ENCODE data around the gene HACD2.
"Not testable (repeated sequence)": the region's sequence is repeated elsewhere in the genome, so short reads cannot be mapped to it uniquely, and the experiment has no call there.

HACD2 gene, protein sequence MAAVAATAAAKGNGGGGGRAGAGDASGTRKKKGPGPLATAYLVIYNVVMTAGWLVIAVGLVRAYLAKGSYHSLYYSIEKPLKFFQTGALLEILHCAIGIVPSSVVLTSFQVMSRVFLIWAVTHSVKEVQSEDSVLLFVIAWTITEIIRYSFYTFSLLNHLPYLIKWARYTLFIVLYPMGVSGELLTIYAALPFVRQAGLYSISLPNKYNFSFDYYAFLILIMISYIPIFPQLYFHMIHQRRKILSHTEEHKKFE

DNA sequence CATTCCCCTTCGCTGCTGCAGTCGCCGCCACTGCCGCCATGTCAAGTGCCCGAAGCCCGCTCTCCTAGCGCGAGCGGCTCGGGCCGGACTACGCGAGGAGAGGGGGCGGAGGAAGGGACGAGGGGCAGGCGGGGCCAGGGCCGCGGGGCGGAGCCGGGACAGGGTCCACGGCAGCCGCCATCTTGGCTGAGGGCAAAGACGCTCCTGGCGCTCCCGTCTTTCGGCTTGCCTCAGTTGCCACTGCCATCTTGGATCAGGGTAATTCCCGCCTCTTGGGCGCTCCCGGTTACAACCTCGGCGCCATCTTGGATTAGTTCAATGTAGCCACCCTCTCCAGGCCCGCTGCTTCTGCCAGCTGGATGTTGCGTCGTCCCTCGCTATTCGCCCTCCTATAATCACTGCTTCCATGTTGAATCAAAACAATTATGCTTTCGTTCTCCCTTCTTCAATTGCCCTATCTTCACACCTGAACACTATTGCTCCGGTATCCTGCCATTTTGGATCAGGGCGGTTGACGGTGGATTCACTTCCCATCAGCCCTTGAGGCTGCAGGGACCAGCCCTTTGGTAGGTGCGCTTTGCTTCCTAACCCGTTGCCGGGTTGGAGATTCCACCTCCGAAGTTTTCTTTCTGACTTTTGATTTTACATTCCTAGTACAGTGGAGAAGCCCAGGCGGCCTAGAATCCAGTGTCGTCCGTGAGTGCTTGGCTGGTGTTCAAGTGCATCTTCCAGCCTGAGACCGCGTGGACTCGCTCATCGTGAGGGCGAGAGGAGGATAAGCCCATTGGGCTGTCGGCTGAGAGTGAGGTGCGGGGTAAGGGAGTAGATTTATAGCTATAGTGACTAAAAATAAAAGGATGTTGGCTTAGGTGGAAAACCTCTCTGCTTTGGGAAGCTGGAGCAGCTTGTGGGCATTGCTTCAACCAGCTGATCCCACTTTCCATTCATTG lies at the start of gene HACD2:
TSS of gene HACD2 (minus strand) at position 66 of the 950 bp plus-strand sequence. CDS start at position 40, 26 bp downstream.
- no peak for FAIRE-seq

DNA sequence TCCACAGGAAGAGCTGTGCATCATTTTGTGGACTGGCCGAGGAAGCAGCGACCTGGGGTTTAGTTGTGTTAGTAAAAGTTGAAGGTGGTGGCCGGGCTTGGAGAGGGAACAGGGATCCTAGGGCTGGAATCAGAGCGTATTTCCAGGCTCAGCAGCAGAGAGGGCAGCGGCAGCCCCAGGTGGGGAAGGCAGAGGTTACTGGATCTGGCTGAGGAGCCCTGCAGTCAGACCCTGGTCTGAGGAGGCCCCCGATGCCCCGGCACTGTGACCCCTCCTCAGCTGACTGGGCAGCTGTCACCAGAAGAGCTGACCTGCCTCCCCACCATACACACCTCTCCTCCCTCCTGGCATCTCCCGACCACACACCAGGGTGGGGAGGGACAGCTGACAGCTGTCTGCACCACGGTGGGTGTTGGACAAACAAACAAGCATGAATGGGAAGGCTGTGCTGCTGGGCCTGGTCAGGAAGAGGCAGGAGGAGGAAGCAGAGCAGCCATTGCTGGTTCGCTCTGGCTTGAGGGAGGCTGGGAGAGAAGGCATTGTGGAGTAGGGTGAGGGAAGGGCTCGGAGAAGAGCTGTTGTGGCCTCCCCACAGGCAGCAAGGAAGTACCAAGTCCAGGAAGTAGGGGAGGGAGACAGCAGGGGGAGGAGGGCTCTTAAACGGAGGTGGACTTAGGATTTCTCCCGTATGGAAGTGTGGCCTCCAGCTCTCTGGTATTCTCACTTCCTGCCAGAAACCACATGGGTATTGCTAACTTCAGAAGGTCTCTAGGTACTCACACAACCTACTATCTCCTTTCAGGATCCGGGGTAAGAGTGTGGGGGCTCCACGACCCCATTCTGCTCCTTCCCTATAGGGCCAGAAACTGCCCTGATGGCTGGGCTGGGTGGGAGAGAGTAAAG lies 49.5 kb upstream of the HACD2 start:
- no peak for FAIRE-seq

DNA sequence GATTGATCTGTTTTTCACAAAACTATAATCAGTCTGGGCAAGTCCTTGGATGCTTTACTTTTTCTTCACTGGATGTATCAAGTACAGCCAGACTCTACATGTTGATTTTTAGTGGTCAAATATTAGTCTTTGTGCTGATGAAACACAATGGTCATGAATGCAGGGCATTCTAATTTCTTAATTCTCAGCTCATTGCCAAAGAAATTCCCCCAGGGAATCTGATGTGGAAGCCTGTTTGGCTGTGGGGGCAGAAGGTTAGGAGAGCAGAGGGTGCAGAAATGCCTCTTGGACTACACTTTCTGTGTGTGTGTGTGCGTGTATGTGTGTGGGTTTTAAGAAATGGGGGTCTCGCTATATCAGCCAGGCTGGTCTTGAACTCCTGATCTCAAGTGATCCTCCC lies 48.7 kb upstream of the HACD2 start:
- FAIRE-seq, result no peak

DNA sequence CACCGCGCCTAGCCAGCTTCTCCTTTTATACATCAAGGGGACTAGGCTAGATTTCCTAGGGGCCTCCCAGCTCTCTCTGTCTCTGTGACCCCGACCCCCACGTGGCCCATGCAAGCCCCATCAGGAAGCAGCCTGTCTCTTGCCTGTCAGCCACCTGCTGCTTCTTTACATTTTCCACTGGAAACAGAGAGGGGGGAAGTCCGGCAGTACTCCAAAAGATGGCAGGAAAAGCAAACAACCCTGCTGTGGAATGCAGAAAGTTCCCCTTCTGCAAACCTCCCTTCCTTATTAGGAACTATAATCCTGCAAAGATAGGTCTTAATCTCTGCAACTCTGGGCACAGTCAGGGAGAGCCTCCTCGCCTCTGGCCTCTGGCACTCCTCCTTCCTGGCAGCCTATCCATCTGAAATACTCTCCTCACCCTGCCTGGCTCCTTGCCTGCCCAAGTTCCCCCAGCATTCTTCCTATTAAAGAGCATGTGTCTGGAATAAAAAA lies 47.4 kb upstream of the HACD2 start:
- FAIRE-seq, result no peak

DNA sequence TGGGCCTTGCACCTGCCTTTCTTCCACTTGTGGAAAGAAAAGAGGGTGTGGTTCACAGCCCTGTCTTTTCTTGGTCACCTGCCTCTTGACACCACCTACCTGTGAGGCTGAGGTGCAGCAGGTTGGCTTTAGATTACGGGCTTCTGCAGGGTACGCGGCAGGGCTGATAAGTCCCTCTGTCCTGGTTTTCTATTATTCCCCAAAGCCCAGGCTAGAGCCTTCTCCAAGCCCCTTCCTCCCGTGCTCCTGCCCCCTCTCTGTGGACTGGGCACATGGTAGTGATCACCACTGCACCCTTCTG lies 44.8 kb upstream of the HACD2 start:
- no peak for FAIRE-seq

DNA sequence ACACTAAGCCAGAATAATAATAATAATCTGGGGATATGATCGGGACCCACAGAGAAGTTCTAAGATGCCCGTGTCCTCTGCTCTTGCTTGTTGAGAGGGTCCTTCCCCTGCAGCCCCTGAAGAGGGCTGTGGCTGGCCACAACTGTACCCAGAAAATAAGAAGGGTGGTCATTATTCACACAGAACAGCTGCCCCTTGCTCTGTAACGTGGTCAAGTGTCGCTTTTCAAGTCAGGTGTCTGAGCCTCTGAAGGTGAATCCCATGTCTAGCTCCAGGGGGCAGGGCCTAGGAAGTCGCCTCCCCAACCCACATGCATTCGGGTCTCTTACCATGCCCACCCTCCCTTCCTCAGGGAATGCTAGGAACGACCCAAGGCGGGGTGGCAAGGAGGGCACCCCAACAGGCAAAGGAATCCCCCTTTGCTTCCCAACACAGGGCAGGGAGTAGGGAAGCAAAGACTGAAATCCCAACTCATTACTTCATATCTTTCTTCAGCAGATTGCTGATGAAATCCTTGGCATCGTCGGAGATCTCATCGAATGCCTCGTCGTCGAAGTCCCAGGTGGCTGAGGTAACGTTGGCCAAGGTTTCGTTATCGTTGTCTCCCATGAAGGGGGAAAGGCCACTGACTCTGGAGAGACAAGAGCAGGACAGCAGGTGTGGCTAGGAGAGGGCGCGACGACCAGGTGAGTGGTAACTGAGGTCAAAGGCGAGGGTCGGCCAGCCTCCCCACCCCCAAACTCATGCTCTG lies 44.3 kb upstream of the HACD2 start:
- FAIRE-seq, result no peak

DNA sequence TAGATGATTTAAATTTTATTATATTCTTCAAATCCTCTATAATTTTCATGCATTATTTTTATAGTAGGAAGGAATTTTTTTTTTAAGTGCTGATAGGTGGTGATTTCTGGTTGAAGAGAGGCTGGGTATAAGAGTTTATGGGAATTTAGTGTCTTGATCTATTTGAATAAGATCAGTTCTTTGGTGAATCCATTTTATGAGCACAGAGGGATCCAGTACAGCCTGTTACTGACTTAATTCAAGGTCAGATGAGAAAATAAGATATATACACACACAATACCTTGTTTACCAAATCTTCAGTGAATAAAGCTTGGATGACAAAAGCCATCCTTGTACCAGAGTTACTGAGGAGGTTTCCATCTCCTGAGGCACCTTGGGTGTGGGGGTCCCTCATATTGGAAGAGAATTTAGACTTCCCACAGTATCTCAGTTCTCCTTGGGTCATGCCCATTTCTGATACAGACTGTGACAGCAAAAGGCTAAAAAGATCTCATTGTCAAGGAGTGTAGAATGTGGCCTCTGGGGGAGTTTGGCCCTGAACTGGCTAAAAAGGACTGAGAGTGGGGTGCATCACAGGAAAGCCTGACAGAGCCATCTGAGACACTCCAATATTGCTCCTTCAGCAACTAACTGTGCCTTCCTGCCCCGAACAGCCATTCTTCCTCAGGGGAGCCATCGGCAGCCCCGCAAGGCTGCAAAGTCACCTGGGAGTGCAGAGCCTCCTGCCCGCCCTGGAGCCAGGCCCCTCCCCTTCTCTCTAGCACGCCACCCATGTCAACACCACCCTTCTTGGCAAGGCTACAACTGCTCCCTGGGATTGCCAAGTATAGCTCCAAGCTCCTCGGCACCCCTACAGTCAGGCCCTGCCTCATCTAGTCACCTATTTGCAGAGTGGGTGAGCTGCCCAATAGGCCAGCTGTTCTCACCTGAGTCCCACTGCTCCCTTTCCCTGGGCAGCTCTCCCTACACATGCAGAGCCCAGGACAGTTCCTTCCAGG lies 43.1 kb upstream of the HACD2 start:
- FAIRE-seq, result no peak

DNA sequence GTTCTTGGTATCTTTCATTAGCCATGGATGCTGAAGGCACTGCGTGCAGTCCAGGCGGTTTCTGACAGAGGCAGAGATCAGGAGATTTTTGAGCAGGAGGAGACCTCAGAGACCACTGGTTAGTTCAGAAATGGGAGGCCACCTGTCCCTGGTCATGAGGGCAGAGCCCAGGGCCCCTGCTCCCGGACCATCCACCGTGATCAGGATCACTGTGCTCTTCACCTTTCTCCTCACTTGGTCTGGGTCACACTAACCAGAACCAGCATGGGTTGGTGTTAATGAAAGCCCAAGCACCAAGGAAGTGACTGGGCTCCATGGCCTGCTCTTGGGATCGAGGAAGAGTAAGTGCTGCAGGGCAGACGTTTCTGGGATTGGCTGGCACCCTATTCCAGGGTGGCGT lies 42.0 kb upstream of the HACD2 start:
- no peak for FAIRE-seq

DNA sequence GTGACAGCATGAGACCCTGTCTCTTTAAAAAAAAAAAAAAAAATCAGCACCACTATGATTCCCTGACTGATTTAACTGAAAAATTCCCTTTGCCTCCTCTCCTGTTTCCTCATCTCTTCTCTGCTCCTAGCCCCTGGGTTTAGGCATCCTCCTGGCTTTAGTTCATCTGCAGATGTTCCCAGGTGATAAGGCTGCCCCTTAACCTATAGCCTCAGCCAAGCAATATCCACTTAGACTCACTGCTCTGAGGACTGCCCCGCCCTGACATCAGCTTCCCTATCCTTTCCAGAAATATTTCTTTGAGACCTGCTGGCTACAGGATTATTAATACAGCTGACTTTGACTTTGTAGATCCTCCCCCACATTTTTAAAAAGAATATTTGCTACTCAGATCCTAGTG lies 39.4 kb upstream of the HACD2 start:
- FAIRE-seq, result no peak

DNA sequence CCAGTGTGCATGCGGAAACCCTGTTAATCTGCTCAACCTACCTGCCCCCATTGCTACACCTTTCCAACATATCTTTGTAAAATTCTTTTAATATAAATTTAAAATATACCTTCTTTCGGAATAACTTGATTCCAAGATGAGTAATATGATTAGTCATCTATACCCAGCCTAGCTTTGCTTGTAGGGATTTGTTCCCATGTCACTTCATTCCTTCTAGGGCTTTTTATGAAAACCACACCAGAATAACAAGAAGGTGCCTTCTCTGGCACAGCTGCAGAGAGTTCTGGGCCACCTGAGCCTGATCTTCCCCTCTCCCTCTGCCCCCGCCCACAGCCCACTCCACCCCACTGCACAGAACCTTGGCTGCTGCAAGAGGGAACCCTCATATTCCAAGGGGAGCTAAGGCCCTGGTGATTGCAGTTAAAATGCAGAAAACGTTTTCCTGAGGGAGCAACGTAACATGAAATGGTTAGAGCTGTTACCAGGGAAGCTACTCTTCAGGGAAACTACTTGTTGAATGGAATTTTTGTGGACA lies 38.6 kb upstream of the HACD2 start:
- no peak for FAIRE-seq

DNA sequence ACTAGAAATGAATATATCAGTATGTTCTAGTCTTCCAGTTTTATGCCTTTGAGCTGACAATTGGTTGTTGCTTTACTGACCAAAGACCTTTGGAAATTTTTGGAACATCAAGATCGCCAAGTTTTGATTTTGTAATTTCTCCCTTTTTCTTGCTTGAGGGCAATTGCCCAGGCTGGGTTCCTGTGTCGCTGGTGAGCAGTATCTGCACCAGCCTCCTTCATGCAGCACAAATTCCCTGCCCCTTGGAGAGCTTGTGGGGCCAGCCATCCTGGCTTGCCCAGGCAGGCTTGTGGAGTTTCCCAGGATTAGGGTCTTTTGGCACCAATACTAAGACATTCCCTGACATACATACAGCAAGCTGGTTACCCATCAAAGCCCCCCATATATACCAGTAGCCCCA lies 37.9 kb upstream of the HACD2 start:
- FAIRE-seq, result no peak

DNA sequence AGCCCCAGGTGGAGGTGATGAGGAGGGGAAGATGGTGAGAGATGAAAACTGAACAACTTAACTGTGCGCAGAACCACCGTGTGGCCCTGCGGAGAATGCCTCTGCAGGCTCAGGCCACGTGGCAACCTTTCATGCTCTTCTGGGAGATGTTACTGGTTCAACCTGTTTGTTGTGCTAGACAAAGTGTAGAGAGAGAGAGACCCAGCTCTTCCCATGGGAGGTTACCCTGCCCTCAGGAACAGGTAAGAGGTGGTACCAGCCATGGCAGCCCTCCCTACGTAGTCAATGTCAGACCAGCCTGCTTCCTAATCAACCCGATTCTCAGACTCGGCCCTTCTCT lies 37.0 kb upstream of the HACD2 start:
- no peak for FAIRE-seq

DNA sequence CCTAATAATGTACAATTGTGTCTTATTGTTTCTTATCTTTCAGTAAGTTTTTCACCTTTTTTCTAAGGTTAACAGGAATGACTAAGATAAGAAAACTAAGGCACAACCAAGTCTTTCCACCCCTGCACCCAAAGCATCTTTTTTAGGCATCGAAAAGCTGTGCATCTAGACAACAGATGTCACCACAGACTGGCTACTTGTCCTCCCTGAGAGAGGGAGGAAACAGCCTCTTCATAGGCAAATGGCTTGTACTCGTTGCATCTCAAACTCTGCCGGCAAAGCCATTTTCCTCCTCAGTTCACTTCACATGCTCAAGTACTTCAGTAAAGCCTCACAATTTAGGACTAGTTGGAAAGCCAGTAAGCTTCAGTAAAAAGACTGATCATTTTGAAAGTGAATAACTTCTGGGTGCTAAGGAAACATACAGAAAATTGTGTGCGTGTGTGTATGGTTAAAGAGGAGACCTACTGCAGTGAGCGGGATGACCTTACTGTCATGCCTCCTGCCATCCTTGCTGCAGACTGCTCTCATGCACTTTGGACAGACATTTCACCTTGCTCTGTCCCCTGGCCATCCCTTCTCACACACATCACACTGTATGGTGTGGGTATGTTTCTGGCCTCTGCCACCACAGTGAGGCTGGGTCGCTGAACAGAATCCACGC lies 36.5 kb upstream of the HACD2 start:
- FAIRE-seq, result no peak

DNA sequence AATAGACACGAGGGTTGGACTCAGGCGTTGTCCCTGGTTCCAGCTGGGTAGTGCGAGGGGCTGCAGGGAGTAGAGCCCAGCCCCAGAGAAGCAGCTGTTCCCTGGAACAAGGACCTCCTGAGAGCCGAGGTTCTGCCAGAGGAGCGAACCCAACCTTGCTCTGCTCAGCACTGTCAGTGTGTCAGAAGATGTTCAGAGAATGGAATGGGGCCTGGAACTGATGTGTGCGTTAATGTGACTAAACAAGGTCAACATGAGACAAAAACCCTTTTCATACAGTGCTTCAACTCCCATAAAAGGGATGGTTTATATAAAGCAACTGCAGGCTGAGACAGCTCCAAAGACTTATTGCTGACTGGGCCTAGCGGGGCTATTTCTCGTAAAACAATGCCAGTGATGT lies 35.5 kb upstream of the HACD2 start:
- FAIRE-seq, result no peak

DNA sequence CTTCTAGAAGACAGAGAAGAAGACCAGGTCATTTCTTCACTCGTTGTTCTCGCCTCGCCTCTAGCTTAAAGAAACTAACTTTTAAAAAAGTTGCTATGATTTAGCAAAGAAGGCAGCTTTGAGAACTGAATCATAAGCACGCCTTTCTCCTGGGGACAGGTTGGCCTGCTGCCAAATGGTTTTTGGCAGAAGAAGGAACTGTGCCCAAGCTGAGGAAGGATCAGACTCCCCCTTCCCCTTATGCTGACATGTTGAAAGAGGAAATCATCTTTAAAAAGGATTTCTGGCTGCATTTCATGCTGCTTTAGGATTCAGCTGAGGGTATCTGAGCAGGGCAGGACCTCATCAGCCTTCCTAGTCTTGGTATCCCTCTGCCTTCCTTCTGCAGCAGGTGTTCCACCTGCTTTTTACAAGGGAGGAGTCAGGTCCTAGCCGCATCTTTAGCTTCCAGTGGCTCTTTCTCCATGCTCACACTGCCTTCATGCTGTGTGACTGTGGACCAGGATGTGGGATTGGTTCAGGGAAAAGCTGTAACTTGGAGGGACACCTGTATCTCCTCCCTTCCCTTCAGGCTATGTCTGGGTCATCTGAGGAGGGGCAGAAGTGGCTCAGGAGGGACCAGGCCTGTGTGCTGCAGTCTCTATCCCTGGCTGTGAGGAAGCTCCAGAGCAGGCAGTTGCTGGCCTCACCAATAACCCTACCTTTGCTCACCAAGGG lies 34.1 kb upstream of the HACD2 start:
- FAIRE-seq, result no peak

DNA sequence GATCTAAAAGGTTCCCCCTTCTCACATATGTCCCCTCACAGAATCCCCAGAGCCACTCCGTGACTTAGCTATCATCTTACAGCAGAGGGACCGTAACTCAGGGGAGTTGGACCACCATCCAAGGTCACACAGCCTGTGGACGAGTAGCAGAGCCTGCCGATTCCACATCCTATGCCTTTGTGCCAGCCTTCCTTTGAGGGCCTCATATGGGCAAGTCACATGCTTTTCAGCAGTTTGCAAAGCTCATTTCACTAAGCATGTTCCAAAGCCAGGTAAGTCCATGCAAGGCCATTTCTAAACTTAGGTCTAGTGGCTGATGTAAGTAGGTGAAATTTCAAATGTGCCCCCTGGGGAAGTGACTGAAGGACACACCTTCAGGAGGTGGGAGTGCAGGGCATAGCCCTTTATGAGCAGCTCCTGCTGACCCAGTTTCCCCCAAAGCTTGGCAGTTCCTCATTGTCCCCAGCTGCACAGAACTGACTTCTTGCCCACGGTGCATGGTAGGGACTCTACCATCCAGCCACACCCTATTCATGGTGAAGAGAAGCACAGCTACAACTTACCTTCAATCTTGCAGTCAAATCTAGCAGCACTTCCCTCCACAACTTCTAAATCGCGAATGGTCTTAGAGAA lies 33.3 kb upstream of the HACD2 start:
- FAIRE-seq, result no peak

DNA sequence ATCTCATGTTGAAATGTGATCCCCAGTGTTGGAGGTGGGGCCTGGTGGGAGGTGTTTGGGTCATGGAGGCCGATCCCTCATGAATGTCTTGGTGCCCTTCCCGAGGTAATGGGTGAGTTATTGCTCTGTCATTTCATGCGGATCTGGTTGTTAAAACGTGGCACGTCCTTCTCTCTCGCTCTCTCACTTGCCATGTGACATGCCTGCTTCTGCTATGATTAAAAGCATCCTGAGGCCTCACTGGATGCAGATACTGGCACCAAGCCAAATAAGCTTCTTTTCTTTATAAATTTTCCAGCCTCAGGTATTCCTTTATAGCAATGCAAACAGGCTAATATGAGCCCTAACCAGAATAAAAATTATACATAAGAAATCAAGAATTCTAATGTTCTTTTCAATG lies 31.7 kb upstream of the HACD2 start:
- FAIRE-seq, result no peak

DNA sequence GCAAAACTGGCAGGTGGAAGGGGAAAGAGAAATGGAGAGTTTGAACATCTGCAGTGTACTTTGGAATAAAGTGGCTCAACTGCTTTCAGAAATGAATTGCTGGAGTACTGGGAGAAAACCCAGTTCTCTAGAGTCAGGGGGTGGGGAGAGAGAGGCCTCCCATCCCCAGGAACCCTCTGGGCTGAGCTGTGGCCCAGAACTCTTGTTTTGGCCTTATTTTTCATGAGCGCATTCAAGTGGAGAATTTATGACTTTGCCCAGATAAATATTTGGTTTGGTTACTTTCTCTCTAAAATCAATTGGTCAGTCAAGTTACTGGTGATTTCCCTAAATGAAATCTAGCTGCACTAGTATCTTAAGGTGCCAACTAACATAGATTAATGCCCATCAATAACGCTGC lies 28.7 kb upstream of the HACD2 start:
- FAIRE-seq, result no peak

DNA sequence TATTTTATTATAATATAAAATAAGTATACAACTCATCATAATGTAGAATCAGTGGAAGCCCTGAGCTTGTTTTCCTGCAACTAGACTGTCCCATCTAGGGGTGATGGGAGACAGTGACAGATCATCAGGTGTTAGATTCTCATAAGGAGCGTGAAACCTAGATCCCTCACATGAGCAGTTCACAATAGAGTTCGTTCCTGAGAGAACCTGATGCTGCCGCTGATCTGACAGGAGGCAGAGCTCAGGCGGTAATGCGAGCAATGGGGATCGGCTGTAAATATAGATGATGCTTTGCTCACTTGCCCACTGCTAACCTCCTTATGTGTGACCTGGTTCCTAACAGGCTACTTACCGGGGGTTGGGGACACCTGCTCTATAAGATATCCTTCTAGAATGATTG lies 26.8 kb upstream of the HACD2 start:
- FAIRE-seq, result not testable (repeated sequence)

All from colon (tissue), 2 donors.